Central memory CD8-positive, alpha-beta T cell (primary cell): ENCODE results near the gene LAMC2.

ENCODE experiments used
- ATAC-seq: fragments of 150-1000 bp; cut with Tn5 transposase; replicated peaks from 2 replicates; pipeline ENCODE4 v1.10.0; 2022; ENCODE audit warnings: mild to moderate bottlenecking, moderate FRiP score, moderate number of reproducible peaks; ENCODE audit not compliant: poor library complexity, severe bottlenecking; ENCODE audit errors: extremely low read depth
- DNase-seq, 2 donors: peaks; one replicate each; pipeline ENCODE4 v3.0.0; 2021; ENCODE audit warnings: low spot score in 2 of 2
- H3K27ac Mint-ChIP-seq: one replicate; pipeline ENCODE4 v1.8.0; 2022; ENCODE audit warnings: low read depth, mild to moderate bottlenecking, moderate library complexity, mixed read lengths
- H3K27me3 Mint-ChIP-seq: one replicate; pipeline ENCODE4 v1.8.0; 2022; ENCODE audit warnings: mixed read lengths
- H3K36me3 Mint-ChIP-seq: one replicate; pipeline ENCODE4 v1.8.0; 2022; ENCODE audit warnings: mild to moderate bottlenecking, moderate library complexity, mixed read lengths; ENCODE audit not compliant: insufficient read depth
- H3K4me1 Mint-ChIP-seq: one replicate; pipeline ENCODE4 v1.8.0; 2022; ENCODE audit warnings: mixed read lengths
- H3K4me3 Mint-ChIP-seq: one replicate; pipeline ENCODE4 v1.8.0; 2022; ENCODE audit warnings: mild to moderate bottlenecking, moderate library complexity, mixed read lengths
- H3K9me3 Mint-ChIP-seq: one replicate; pipeline ENCODE4 v1.8.0; 2022; ENCODE audit warnings: mixed read lengths

LAMC2 gene

DNA sequence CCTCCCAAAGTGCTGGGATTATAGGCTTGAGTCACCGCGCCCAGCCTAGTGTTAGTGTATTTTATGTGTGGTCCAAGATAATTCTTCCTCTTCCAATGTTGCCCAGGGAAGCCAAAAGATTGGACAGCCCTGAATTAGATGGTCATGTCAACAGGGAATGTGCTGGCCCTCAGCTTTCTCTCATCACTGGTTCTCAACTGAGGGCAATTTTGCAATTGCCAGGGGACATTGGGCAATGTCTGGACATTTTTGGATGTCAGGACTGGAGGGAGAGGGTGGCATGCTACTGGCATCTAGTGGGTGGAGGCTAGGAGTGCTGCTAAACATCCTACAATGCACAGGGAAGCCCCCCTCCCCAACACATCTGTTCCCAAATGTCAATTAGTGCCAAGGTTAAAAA, 95.0 kb downstream of the LAMC2 start:
- Mint-ChIP-seq H3K4me1 (no peaks in the 10 kb centered on the region), H3K27ac (no peak overlapping the region), H3K4me3 (no peak overlapping the region), H3K9me3 (no peaks in the 10 kb centered on the region), H3K36me3 (peaks cover 1% of the 10 kb centered on the region), H3K27me3 (peaks cover 53% of the 10 kb centered on the region)
- no peak for DNase-seq
- no peak for ATAC-seq

DNA sequence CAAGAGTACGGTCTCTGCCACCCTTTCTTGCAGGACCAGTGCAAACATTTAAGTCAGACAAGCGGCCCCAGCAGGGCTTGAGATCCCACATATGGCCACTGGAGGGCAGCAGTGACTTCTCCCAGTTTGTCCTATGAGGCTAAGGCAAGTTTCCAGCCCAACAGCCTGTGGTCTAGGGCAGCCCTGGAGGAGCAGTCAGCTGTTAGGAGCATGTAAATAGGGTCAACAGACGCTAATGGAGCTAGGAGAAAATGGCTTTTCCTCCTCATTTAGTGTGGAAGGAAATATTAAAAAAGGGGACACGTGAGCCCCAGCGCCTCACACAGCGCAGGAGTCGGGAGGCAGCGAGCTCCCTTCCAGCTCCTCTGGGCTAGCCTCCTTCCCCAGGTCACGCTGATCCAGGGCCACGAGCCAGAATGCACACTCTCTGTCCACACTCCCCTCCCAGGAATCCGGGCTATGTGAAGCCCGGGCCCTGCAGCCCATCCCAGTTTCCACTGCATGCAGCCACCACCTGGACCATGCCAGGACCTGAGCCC, 95.6 kb downstream of the LAMC2 start:
- Mint-ChIP-seq H3K36me3 (peaks cover 1% of the 10 kb centered on the region), H3K4me1 (no peaks in the 10 kb centered on the region), H3K9me3 (no peaks in the 10 kb centered on the region), H3K27ac (no peak overlapping the region), H3K4me3 (no peak overlapping the region), H3K27me3 (peaks cover 53% of the 10 kb centered on the region)
- peak; percentile 40 for ATAC-seq
- peak; percentile 33 to 39 for DNase-seq

DNA sequence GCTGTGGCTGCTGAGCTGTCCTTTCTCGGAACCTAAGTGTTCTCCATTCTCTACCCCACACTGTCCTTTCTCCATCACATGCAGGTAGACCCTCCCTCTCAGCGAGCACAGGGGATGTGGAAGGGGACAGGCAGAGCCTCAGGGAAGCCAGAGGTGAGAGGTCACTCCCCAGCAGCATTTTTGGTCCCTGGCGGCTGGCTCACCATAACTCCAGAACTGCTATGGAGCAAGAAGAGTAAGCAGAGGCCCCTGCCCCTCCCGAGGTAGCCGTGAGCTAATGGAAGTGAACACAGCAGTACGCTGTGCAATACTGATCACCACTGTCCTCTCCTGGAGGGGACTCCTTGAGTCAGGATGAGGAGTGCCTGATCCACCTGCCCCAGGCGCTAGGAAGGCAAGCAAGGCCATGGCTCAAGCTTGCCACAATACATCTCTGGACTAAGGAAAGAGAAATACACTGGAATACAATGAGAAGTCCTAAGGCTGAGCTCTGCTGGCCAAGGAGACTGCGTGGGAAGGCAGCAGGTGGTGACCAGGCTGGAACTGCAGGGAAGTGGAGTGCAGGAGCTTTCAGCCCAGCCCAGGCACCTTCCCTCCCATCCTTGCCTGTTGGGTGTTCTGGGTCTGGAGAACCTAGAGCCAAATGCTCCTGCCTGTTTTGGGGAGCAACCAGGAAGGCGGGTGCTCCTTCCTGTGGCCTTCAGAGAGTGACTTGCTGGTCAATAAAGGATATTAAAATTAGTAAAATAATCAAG, 96.2 kb downstream of the LAMC2 start:
- ATAC-seq (no peak), DNase-seq (no peak)
- Mint-ChIP-seq H3K9me3 (no peaks in the 10 kb centered on the region), H3K27ac (no peak overlapping the region), H3K27me3 (peaks cover 53% of the 10 kb centered on the region), H3K36me3 (peaks cover 1% of the 10 kb centered on the region), H3K4me3 (no peak overlapping the region), H3K4me1 (no peaks in the 10 kb centered on the region)

DNA sequence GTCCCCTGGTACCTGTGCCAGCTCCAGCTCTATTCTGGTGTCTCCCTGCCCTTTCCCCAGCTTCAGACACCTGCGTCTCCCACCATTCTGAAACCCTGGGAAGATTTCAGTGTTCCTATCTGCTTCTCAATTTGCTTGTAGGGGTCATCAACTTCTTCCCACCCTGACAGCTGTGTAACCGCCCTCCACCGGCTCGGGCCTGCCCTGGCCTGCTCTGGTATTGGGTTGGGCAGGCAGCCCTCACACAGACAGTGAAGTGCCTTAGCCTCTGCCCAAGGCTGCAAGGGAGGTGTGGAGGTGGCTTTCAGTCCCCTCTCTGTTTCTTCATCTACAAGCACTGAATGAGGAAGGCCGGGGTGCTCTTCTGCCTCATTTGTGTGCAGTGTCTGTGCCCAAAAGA, 97.2 kb downstream of the LAMC2 start:
- DNase-seq (no peak), ATAC-seq (no peak)
- Mint-ChIP-seq H3K27me3 (peaks cover 43% of the 10 kb centered on the region), H3K4me3 (no peak overlapping the region), H3K9me3 (no peaks in the 10 kb centered on the region), H3K36me3 (peaks cover 1% of the 10 kb centered on the region), H3K27ac (no peak overlapping the region), H3K4me1 (no peaks in the 10 kb centered on the region)

DNA sequence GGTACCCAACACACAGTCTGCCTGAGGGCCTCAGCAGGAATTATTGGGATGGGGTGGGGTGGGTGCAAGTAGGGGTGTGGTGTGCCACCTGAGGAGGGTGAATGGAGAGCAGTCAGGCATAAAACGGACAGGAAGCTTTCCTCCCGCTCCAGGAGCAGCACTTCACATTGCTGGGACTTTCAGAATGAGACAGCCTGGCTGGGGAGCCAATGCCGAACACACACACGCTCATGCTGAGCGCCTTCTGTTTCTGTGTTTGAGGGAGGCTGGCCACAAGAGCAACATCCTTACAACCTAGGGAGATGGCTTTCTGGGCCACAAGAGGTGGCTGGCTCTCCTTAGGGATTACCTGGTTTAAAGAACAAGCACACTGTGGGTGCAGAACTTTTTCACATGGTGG, 98.0 kb downstream of the LAMC2 start:
- Mint-ChIP-seq H3K9me3 (no peaks in the 10 kb centered on the region), H3K4me1 (no peaks in the 10 kb centered on the region), H3K36me3 (no peaks in the 10 kb centered on the region), H3K4me3 (no peak overlapping the region), H3K27me3 (peaks cover 41% of the 10 kb centered on the region), H3K27ac (no peak overlapping the region)
- ATAC-seq (no peak), DNase-seq (no peak)

DNA sequence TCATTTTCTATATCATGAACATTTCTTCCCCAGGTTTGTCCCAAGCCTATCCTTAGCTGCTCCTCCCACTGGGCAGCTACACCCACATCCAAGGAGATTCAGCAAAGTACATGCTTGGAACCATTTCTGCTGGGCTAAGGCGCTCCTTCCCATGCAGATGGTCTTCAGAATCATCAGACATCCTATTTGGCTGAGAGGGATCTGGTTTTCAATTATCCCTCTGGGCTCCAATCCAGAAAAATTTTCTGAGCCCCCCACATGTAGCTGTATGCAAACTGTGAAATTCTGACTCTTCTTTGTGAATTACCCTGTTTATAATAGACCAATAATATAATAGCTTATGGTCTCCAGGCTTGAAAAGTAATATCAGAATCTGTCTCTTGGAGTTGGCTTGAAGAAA, 99.2 kb downstream of the LAMC2 start:
- no peaks in the 10 kb centered on the region for H3K4me1 Mint-ChIP-seq
- no peak overlapping the region for H3K27ac Mint-ChIP-seq
- no peaks in the 10 kb centered on the region for H3K36me3 Mint-ChIP-seq
- ATAC-seq (no peak), DNase-seq (no peak)
- peaks cover 41% of the 10 kb centered on the region for H3K27me3 Mint-ChIP-seq
- H3K4me3 Mint-ChIP-seq = no peak overlapping the region
- no peaks in the 10 kb centered on the region for H3K9me3 Mint-ChIP-seq

DNA sequence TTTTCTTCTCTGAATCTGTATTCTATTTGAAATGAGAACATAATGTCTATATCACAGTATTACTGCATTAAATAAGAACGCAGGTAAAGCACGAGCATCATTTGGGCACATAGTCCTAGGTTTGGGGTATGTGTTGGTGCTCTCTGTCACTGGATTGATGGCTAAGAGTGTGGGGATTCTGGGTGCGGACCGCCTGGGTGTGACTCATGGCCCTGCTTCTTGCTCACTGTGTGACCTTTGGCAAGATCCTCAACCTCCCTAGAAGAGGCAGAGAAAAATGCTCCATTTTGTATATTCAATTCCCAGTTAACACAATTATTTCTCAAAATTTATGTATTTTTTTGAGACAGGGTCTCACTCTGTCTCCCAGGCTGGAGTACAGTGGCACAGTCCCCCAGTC, 99.7 kb downstream of the LAMC2 start:
- Mint-ChIP-seq H3K4me3 (no peak overlapping the region), H3K36me3 (no peaks in the 10 kb centered on the region), H3K27me3 (peaks cover 41% of the 10 kb centered on the region), H3K4me1 (no peaks in the 10 kb centered on the region), H3K9me3 (no peaks in the 10 kb centered on the region), H3K27ac (no peak overlapping the region)
- ATAC-seq = no peak
- no peak for DNase-seq

DNA sequence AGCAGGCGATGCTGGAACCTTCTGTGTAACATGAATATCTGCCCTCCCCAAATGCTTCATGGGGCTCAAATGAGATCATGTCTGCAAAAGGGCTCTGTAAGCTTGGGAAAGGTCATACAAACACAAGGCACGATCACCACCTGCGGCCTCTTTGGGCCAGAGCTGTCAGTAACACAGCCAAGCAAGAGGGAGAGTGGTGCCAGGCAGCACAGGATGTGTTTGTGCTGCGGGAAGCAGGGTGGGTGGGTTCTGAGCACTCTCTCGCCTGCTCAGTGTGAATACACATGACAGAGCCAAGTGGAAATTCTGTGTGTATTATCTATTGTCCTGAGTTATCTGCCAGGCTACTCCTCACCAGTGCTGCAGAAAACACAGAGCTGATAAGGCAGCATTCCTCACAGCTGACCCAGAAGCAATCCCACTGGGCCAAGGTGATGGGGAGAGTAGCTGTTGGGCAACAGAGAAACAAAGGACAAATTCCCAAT, 101.2 kb downstream of the LAMC2 start:
- no peak for ATAC-seq
- DNase-seq = no peak
- Mint-ChIP-seq H3K4me1 (no peaks in the 10 kb centered on the region), H3K4me3 (no peak overlapping the region), H3K36me3 (no peaks in the 10 kb centered on the region), H3K27ac (no peak overlapping the region), H3K9me3 (no peaks in the 10 kb centered on the region), H3K27me3 (peaks cover 40% of the 10 kb centered on the region)

DNA sequence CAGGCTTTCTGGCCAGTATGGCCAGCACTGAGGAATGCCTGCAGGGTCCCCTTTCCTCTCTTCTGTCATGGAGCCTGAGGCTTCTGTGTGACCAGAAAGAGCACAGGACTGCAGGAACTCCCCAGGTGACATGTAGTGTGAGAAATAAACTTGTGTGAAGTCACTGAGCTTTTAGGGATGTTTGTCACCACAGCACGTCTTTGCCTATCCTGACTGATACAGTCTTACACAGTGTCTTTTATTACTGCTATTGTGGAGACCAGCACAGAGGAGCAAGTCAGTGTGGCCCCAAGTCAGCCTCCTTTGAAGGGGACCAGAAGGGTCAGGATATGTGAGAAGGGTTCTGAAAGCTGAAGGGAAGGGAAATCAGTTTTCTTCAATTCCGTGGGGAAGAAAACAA, 102.5 kb downstream of the LAMC2 start:
- H3K27ac Mint-ChIP-seq = no peak overlapping the region
- no peak overlapping the region for H3K4me3 Mint-ChIP-seq
- no peaks in the 10 kb centered on the region for H3K36me3 Mint-ChIP-seq
- H3K4me1 Mint-ChIP-seq = no peaks in the 10 kb centered on the region
- H3K9me3 Mint-ChIP-seq = no peaks in the 10 kb centered on the region
- no peak for ATAC-seq
- DNase-seq = no peak
- H3K27me3 Mint-ChIP-seq = peaks cover 38% of the 10 kb centered on the region

DNA sequence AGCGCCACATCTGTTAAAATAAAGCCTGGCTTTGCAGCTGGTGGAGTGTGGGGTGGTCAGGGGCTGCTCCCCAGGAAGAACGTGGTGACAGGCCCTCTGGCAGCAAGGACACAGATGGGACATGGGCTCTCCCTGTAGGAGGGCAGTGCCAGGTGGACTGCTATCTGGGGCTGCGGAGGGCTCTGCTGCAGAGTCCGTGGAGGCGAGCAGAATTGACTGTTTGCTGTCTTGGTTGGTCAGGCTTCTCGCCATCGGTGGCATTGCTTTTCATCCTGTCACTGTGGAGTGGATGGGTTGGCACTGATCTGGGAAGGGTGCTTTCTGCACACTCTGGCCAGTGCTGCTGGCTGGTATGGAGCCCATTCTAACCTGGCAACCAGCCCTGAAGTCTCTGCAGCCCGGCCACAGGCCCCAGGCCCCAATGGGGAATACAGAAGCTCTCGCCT, 103.0 kb downstream of the LAMC2 start:
- ATAC-seq = no peak
- no peaks in the 10 kb centered on the region for H3K36me3 Mint-ChIP-seq

DNA sequence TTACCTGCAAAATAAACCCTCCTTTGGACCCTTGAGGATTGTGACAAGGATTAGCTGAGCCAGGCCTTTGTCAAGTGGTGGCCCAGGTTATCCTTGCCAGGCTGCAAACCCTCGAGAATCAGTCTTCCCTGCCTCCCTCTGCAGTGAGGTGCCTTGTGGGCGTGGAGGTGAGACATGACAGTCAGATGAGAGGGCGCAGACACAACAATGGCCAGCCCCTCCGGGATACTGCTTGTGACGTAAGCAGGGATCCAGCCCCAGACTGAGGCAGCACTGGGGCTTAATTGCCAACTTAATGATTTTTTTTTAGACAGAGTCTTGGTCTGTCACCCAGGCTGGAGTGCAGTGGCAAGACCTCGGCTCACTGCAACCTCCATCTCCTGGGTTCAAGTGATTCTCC, 104.6 kb downstream of the LAMC2 start:
- H3K36me3 Mint-ChIP-seq = no peaks in the 10 kb centered on the region
- no peak overlapping the region for H3K27ac Mint-ChIP-seq
- DNase-seq (no peak), ATAC-seq (no peak)
- peaks cover 18% of the 10 kb centered on the region for H3K27me3 Mint-ChIP-seq
- no peaks in the 10 kb centered on the region for H3K4me1 Mint-ChIP-seq
- no peaks in the 10 kb centered on the region for H3K9me3 Mint-ChIP-seq
- H3K4me3 Mint-ChIP-seq = no peak overlapping the region

More for the DNA sequence above, 103.0 kb downstream of the LAMC2 start:
- no peak overlapping the region for H3K27ac Mint-ChIP-seq
- no peak overlapping the region for H3K4me3 Mint-ChIP-seq
- no peak for DNase-seq
- H3K27me3 Mint-ChIP-seq = peaks cover 33% of the 10 kb centered on the region
- H3K4me1 Mint-ChIP-seq = no peaks in the 10 kb centered on the region
- no peaks in the 10 kb centered on the region for H3K9me3 Mint-ChIP-seq

DNA sequence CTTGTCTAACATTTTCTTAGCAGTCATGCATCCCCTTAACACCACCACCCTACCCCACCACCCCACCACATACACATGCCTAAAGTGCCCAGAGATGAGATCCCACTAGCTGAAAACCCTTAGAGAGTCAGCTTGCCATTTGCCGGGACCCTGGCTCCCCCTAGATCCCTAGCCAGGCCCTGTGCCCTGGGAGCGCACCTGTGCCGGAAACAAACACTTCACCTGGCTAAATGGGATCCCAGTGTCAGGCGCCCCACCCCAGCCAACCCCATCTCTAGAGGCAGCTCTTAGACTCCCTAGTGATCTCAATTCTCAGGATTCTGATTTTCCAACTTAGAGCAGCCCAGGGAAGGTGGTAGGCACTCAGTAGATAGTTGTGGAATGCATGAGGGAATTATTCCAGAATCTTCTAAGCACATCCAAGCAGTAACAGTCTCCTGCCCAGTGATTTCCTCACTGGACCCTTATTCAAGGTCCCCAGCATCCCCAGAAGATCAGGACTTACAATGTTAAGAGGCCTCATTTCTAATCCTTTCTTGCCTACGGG, 105.2 kb downstream of the LAMC2 start:
- H3K4me3 Mint-ChIP-seq = no peak overlapping the region
- H3K4me1 Mint-ChIP-seq = no peaks in the 10 kb centered on the region
- H3K27me3 Mint-ChIP-seq = peaks cover 18% of the 10 kb centered on the region
- no peak overlapping the region for H3K27ac Mint-ChIP-seq
- no peak for DNase-seq
- H3K9me3 Mint-ChIP-seq = no peaks in the 10 kb centered on the region
- ATAC-seq = no peak
- H3K36me3 Mint-ChIP-seq = no peaks in the 10 kb centered on the region
